GM18505 (cell line): ENCODE data around the gene MED15.

Source experiments
- ATAC-seq: cut with Tn5 transposase; IDR thresholded peaks from one replicate; pipeline ENCODE4 v1.9.1; 2021; ENCODE audit not compliant: unreplicated experiment
- POLR2A ChIP-seq: IDR thresholded peaks from 4 replicates; pipeline ENCODE4 v1.6.1; 2011; ENCODE audit warnings: borderline replicate concordance; ENCODE audit not compliant: insufficient read depth, insufficient read length; ENCODE audit errors: extremely low read depth

MED15 gene

DNA sequence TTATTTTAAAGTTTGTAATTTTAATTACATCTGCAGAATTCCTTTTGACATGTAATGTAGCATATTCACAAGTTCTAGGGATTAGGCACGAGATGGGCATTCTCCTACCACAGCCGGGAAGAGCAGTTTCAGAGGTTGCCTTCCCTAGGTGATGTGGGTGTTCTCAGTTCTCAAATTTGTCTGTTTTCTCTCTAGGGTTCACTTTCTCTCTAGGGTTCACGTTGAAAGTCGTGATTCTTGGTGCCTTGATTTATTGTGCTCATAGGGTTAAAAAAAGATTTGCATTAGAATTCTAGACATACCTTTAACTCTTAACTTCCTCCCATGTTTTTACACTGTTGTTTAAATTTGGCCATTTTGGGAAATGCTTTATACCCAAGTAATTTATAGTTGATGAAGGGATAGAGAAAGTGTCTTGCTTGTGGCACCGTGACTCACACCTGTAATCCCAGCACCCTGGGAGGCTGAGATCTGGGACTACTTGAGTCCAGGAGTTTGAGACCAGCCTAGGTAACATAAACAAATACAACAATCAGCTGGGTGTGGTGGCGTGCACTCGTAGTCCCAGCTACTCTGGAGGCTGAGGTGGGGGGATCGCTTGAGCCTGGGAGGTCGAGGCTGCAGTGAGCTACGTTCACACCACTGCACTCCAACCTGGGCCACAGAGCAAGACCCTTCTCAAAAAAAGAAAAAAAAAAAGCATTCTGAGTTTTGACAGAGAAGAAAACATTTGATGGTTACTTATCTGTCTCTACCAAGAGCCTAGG is 3.6 kb downstream of the MED15 start:
- no peak for ATAC-seq
- TF ChIP-seq POLR2A: no peak

DNA sequence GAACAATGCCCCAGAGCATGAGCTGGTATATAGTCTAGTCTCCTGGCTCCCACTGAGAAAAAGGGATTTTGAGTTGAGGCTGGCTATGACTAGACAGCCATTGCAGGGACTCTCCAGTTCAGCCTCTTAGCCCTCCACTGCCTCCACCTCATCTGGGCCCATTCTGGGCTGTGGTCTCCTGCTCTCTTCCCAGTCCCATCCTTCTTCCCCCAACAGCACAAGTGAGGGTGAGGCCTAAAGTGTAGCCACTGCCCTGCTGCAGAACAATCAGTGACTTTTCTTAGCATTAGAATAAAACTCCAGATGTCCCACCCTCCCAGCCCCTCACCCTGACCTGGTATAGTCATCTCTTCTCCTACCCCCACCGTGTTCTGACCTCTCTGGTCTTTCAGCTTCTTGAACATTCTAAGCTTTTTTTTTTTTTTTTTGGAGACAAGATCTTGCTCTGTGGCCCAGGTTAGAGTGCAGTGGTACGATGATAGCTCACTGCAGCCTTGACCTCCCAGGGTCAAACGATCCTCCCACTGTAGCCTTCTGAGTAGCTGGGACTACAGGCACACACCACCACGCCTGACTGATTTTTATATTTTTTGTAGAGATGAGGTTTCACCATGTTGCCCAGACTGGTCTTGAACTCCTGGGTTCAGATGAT is 4.3 kb downstream of the MED15 start:
- ATAC-seq: no peak
- TF ChIP-seq POLR2A: no peak

DNA sequence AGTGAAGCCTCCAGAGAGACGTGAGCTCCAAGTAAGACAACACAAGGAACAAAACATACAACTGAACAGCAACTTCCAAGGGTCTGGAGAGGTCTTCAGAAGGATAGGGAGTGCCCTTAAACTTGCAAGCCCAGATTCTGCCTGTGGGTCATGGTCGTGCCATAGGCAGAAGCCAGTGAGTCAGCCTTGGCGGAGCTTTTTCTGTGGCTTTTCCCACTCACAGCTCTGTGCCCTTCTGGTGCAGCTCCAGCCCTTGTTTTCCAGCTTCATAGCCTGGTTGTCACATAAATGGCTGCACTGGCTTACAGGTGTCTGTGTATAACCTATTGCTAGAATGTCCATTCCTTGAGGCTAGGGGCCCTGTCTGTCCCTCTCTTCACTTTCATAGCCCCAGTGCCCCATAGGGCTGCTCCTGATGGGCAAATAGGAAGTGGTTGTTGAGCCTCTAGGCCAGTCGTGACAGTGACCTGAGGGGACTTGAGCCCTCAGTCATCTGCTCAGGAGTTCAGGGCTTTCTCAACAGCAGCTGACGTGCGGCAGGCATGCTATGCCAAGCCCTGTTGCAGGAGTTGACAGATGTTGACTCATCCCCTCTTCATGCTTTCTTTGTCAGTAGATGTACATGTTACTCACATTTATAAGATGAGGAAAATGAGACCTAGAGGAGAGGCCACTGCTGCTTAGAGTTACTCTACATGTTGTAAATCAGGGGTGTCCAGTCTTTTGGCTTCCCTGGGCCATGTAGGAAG is 7.4 kb downstream of the MED15 start:
- no peak for ATAC-seq
- no peak for TF ChIP-seq POLR2A

DNA sequence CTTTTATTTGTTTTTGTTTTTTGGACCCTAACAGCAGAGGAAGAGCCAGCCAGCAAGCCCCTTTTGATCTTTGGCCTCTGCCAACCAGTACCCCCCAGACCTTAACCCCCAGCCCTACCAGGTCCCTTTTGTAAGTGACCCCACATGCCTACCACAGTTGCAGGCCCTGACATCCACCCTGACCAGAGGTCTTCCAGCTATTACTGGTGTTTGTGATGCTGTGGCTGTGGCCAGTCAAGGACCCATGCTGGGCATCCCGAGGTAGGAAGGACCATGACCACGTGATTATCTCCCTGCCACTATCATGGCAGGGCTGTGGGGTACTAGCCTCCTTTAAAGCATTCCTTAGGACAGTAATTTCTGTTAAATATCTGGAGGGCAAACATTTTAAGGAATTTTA is 9.0 kb downstream of the MED15 start:
- no peak for ATAC-seq
- TF ChIP-seq POLR2A: no peak

DNA sequence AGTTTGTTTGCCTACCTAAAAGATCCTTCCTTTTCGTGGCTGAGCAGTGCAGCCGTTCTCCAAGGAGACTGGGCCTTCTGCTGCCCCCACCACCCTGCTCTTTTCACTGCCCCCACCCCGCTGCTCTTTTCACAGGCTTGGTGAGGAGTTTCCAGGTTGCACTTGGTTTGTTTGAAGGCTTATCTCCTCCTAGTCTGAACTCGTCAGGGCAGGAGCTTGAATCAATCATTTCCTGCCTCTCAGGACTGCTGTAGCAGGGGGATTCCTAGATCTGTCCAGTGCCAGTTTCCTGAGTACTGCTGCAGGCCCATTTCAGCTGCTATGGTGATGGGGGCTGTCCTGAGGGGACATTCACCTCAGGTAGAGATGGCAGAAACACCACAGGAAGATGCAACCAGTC is 10.0 kb downstream of the MED15 start:
- ATAC-seq: no peak
- TF ChIP-seq POLR2A: no peak

DNA sequence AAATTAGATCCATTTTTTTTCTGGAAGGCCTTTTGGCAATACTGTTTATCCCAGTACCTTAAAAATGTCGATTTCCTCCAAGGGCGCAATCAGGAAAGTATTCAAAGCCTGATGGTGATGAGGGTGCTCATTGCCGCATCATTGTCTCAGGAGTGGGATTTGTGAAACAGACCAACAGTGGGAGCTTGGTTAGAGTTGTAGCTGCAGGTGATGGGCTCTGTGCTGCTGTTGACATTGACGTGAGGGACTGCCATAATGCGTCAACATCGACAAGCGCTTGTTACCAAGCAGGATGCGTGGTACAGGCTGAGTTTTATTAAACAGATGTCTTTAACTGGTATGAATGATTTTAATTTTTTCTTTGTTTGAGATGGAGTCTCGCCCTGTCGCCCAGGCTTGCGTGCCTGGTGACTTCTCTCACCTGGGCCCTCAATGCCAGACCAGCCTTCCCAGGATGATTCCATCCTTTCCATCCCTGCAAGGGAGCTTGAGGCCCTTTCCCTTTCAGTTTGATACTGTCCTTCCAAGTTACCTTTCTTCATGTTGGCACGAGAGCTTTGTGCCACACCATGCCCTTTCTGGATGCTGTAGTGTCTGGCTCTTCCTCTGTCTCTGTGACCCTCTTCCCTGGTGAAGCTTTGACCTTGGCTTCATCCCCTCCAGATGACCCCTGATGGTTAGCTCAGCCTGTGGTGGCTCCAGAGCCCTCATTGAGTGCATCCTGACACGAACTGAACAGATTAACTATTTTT is 10.6 kb downstream of the MED15 start:
- no peak for TF ChIP-seq POLR2A
- ATAC-seq: no peak

DNA sequence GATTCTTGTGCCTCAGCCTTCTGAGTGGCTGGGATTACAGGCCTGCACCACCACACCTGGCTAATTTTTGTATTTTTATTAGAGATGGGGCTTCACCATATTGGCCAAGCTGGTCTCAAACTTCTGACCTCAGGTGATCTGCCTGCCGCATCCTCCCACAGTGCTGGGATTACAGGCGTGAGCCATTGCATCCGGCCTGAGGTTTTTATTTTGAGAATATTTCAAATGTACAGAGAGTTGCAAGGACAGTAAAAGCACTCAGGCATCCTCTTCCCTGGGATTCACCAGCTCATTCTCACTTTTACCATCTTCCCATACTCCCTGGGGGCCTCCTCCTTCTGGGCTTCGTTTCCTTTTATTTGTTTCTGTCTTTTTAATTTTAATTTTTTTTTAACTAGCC is 12.1 kb downstream of the MED15 start:
- TF ChIP-seq POLR2A: no peak
- ATAC-seq: no peak

DNA sequence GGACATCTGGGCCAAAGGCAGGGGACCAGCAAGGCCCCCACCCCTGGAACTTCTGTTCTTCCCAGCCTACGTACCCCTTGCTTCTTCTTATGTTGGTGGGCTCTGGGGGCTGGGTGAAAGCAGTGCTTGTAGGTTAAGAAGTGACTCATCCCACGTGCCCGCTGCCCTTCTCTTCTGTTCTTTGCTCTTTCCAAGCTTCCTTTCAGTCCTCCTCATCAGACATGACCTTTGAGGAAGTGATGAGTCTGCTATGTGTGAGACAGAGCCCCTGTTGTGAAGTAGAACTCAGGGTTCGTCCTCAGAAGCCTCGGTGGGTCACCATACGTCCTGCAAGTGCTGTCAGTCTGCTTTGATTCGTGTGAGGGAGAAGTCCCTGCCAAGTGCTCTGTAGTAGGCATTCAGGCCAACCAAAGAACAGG is 12.7 kb downstream of the MED15 start:
- TF ChIP-seq POLR2A: no peak
- no peak for ATAC-seq

DNA sequence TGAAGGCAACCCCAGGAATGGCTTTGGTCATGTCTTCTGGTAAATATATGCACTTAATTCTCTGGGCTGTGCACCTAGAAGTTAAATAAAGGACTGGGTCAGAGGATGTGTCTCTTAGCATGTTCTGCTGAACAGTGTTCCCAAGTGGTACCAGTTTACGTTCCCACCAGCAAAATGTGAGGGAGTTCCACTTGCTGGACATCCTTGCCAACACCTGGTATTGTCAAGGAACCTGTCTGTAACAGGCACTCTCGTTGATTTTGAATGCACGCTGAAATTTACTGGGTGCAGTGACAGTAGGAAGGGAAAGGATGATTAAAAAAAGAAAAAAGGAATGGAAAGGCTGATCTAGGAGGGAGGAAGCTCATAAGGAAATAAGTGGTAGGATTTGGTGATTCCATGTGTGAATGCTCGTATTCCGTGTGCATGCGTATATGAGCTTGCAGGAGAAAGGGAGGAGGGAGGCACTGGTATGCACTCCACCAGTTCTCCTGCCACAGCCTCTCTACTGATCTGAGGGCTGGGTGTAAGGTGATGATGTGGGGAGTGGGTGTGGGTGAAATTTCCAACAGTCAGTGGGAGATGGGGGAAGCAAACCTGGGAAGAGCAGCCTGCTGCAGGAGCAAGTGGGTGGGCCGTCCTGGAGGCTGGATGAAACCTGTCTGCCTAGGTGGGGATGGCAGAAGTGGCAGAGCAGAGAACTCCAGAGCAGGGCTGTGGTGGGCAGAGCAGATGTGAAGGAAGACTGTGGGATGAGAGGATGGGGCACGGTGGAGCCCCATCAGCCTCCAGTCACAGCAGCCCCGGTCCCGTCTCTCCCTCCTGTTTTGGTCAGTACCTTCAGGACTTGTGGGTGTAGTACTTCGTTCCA is 15.0 kb downstream of the MED15 start:
- no peak for ATAC-seq

DNA sequence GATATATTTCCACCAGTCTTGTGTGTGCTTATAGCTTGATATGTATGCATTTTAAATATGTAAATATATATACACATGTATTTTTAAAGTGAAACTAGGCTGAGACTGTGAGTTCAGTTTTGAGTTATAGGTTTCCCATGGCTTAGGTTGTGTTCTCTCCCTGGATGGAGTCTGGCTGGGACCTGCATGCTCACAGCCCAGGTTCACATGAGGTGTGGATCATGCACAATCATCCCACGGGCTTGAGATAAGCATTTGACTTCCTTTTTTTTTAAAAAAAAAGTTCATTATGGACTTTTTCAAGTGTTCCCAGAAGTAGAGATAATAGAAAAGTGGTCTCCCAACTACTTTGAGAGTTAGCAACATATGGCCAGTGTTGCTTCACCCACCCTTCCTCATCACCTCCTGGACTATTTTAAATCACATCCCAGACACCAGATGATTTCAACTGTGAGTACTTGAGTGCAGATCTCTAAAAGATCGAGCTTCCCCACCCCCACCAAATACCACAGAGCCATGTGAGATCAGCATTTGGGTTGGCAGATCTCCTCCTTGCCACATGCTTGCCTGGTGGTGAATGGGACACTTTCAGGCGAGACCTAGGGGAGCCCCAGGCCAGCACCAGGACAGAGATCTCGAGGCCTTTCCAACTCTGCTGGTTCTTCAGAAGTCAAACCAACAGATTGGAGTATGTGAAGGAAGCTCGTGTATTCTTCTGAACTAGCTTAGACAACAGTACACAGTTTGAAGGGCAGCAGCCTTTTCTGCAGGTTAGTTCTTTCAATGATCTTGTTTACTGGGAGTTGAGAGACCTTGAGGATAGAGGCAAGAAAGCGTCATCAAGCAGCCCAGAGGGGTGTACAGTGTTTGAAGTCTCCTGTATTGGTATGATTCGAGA is 15.9 kb downstream of the MED15 start:
- no peak for ATAC-seq
- TF ChIP-seq POLR2A: no peak

More for the DNA sequence above, 15.0 kb downstream of the MED15 start:
- no peak for TF ChIP-seq POLR2A

DNA sequence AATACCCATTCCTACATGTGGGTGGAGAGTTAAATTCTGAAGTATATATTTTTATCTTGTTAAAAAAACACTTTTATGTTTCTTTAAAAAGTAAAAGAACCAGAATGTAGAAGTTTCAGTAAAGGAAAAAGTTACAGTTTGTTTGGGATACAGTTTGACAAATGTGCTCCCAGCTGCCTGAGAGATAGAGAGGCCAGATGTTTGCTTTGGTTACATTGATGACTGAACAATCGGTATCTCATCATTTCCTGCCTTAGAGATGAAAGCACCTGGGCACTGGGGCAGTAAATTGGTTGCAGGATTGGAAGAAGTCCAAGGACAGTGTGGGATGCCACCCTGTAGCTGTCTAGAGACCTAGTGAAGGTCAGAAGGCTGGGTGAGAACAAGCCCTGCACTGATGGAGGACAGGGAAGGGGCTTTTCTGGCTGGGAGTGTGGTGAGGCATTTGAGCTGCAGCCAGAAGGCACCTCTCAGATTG is 16.6 kb downstream of the MED15 start:
- no peak for TF ChIP-seq POLR2A
- ATAC-seq: no peak
